ENCODE measurements around the gene SHROOM4. TPM values are rescaled to one million over a fixed set of nuclear protein-coding genes. Genes with fewer than 3 reads are reported as not detected.

SHROOM4 gene
- total RNA-seq, 6 experiments from 2014 or later: not detected

DNA sequence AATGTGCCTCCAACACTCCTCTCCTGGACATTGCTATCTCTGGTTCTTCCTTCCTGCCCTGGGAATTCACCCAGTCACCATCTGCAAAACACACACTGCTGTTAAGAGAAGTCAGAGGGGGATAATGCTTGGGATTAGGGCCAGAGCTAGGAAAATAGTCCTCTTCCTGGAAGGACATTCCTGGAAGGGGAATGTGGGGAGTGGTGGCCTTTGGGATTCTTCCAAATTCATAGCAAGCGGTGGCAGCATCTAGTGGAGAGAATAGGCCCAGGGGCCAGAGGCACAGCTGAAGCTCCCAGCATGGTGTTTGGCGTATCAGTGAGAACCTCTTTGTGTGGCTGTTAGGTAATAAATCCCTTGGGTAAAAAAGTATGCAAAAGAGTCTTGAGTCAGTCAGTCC, 34.3 kb downstream of the SHROOM4 start:
- Mint-ChIP-seq H3K27ac (no peak overlapping the region), H3K36me3 (ENCODE audit: low read depth) (no peaks in the 10 kb centered on the region), H3K27me3 (ENCODE audit: insufficient read depth) (no peaks in the 10 kb centered on the region), H3K4me1 (ENCODE audit: low read depth) (no peaks in the 10 kb centered on the region), H3K9me3 (peaks cover 17% of the 10 kb centered on the region), H3K4me3 (no peak overlapping the region)
- TF ChIP-seq, protein P1, sequence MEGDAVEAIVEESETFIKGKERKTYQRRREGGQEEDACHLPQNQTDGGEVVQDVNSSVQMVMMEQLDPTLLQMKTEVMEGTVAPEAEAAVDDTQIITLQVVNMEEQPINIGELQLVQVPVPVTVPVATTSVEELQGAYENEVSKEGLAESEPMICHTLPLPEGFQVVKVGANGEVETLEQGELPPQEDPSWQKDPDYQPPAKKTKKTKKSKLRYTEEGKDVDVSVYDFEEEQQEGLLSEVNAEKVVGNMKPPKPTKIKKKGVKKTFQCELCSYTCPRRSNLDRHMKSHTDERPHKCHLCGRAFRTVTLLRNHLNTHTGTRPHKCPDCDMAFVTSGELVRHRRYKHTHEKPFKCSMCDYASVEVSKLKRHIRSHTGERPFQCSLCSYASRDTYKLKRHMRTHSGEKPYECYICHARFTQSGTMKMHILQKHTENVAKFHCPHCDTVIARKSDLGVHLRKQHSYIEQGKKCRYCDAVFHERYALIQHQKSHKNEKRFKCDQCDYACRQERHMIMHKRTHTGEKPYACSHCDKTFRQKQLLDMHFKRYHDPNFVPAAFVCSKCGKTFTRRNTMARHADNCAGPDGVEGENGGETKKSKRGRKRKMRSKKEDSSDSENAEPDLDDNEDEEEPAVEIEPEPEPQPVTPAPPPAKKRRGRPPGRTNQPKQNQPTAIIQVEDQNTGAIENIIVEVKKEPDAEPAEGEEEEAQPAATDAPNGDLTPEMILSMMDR (IDR thresholded peaks at IDR 0.05): no peak
- DNase-seq: no peak

DNA sequence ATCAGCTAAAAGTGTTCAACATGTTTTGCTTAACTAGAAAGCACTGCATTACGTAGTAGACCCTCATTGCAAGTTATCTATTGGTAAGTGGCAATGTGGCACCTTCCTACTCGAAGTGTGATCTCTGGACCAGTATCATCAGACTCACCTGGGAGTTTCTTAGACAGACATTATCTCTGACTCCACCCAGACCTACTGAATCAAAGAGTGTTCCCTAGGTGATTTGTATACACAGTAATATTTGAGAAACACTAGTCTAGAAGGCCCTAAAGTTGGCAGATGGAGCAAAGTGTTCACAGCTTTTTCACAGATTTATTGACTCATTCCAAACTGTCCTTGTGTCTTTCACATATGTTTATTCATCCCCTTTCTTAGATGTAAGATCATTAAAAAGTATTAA, 35.7 kb downstream of the SHROOM4 start:
- TF ChIP-seq, protein P1 (IDR thresholded peaks at IDR 0.05): no peak
- H3K36me3 Mint-ChIP-seq (ENCODE audit: low read depth): no peaks in the 10 kb centered on the region
- DNase-seq: no peak
- H3K4me3 Mint-ChIP-seq: no peak overlapping the region
- H3K27ac Mint-ChIP-seq: no peak overlapping the region
- no peaks in the 10 kb centered on the region for H3K4me1 Mint-ChIP-seq (ENCODE audit: low read depth)
- no peaks in the 10 kb centered on the region for H3K27me3 Mint-ChIP-seq (ENCODE audit: insufficient read depth)
- H3K9me3 Mint-ChIP-seq: peaks cover 22% of the 10 kb centered on the region

DNA sequence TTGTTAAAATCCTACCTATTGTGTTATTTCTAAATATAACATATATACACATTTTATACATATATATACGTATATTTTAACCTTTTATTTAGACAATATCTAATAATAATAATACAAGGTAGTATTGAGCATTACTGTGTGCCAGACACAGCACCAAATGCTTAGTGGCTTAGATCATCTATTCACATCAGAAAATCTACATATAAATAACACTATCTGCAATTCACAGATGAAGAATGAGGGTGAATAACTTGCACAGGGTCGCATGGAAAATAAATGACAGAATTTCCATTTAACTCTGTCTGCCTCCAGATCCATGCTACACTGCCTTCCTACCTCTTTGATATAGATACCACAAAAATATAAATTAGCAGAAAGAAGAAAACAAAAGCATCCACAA, 37.7 kb downstream of the SHROOM4 start:
- Mint-ChIP-seq H3K27ac (no peak overlapping the region), H3K4me1 (ENCODE audit: low read depth) (no peaks in the 10 kb centered on the region), H3K27me3 (ENCODE audit: insufficient read depth) (no peaks in the 10 kb centered on the region), H3K9me3 (peaks cover 14% of the 10 kb centered on the region), H3K36me3 (ENCODE audit: low read depth) (no peaks in the 10 kb centered on the region), H3K4me3 (no peak overlapping the region)
- TF ChIP-seq, protein P1 (IDR thresholded peaks at IDR 0.05): no peak
- DNase-seq: no peak

DNA sequence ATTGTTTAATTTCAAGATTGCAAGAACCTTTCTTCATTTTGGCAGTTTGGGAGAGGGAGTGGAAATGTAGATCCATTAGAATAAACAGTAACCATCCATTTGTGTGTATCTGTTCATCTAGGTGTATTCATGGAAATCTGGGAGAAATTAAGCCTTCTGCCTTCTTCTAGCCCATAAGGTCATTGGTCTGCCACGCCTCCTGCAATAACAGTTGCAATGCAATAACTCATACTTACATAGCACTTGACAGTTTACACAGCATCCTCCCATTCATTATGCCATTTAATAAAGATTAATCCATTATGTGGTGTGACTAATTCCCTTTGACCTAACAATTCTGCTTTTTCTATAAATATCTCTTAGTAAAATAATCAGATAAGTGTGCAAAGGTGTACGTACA, 42.6 kb downstream of the SHROOM4 start:
- no peak for DNase-seq
- Mint-ChIP-seq H3K4me1 (ENCODE audit: low read depth) (no peaks in the 10 kb centered on the region), H3K9me3 (peaks cover 10% of the 10 kb centered on the region), H3K4me3 (no peak overlapping the region), H3K27me3 (ENCODE audit: insufficient read depth) (no peaks in the 10 kb centered on the region), H3K27ac (no peak overlapping the region), H3K36me3 (ENCODE audit: low read depth) (no peaks in the 10 kb centered on the region)
- TF ChIP-seq, protein P1 (IDR thresholded peaks at IDR 0.05): no peak

DNA sequence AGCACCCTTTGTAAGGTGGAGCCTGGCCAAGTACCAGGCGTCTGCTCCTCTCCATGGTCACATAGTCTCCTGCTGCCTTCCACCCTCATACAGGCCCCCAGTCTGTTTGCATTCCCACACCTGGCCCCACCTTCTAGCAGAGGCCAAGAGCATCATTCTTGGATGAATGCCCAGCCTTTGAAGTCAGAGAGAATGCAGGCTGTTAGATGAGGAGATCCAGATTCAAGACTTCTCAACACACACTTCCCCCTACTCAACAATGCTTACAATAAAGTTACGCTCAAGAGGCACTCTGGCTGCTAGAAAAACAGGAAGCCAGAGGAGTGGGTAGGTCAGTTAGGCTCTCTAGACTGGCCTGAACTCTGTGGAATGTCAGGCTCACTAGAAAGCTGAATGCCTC, 43.3 kb downstream of the SHROOM4 start:
- Mint-ChIP-seq H3K4me3 (no peak overlapping the region), H3K27me3 (ENCODE audit: insufficient read depth) (no peaks in the 10 kb centered on the region), H3K27ac (no peak overlapping the region), H3K9me3 (peaks cover 10% of the 10 kb centered on the region), H3K4me1 (ENCODE audit: low read depth) (no peaks in the 10 kb centered on the region), H3K36me3 (ENCODE audit: low read depth) (no peaks in the 10 kb centered on the region)
- TF ChIP-seq, protein P1 (IDR thresholded peaks at IDR 0.05): no peak
- DNase-seq: no peak

Data from HFFc6 (cell line).